Right ventricle myocardium superior (tissue), 1 donor: ENCODE data around the gene ACO1. TPM values are rescaled to one million over a fixed set of nuclear protein-coding genes. Genes with fewer than 3 reads are reported as not detected.
"Not testable (repeated sequence)": the region's sequence is repeated elsewhere in the genome, so short reads cannot be mapped to it uniquely, and the experiment has no call there.

Experiments
- ATAC-seq: fragments of 200-7000 bp; cut with Tn5 transposase; one replicate; pipeline ENCODE4 v1.9.1; 2020; ENCODE audit warnings: mild to moderate bottlenecking; ENCODE audit not compliant: poor library complexity
- DNase-seq: peaks from one replicate; pipeline ENCODE4 v3.0.0-alpha.2; 2020
- intact Hi-C: fragments of 100-400 bp; cut with DNase I; formaldehyde crosslinking; loops from one replicate; pipeline ENCODE4 v1.11.2; 2022
- long read RNA-seq: library from polyadenylated mRNA; unstranded; transcript quantifications from one replicate; pipeline ENCODE4 v2.0.0, GENCODE V29; 2021
- total RNA-seq: library from RNA; stranded (reverse); fragmentation: NEBNext Ultra II Directional; extraction: Animal tissue kit (Norgen Biotek cat#: 25700); gene quantifications from one replicate; pipeline ENCODE4 v1.2.1, GENCODE V29; 2021
- donor health status: DM: no; HTN: yes; CAD: no; lungs with severe emphysema.

ACO1 gene
- 63.0 TPM for total RNA-seq
- long read RNA-seq, full-length matches to known transcripts, result 293 of 333 reads
- long read RNA-seq, partial matches to known transcripts, result 29 of 333 reads
- long read RNA-seq, other reads (novel, unspliced or antisense), result 11 of 333 reads

- ATAC-seq, result peak; percentile 99
- DNase-seq, result peak; percentile 94
- intact Hi-C loops, result no loop called here
Observed at GRCh38 chr9:32384364-32385151, at the start of gene ACO1. TSS of gene ACO1 (plus strand) at chr9:32384643. CDS start at chr9:32405507, 20,864 bp downstream.

GRCh38 chr9:32334916-32335895 is 49.2 kb upstream of the ACO1 start:
- no peak for DNase-seq
- intact Hi-C loops, result no loop called here
- ATAC-seq, result no peak

DNA sequence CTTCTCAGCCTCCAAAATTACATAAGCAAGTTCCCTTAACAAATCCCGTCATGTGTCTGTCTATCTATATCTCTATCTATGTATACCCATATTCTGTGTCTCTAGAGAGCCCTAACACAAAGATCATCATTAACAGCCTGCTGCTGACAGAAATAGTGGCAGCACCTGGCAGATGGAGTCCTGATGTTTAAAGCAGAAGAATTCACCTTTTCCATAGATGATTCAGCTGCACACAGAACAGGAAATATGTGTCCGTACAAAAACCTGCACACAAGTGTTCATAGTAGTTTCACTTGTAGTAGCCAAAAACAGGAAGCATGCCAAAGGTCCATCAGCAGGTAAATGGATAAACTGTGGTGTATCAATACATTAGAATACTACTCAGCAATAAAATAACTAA is 45.0 kb upstream of the ACO1 start:
- no peak for ATAC-seq
- intact Hi-C loops, result no loop called here
- no peak for DNase-seq

DNA sequence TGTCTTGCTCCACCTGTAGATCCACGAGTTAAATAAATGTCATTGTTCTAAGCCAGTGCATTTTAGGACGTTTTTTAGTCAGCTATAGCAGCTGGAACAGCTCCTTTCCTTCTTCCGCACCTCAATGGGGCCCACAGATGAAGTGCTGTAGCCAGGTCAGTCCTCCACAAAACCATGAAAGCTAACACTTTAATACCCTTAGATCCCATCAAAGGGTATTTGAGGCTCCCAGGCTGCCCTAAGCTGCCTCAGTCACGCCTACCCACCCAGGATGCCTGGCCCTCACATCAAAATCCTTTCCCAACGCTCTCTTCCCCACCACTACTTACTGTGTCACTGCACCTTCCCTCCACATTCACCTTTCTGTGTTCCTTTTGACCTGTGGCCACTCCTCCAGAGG is 44.1 kb upstream of the ACO1 start:
- ATAC-seq (no peak), DNase-seq (no peak)
- intact Hi-C loops, result no loop called here

- intact Hi-C loops, result no loop called here
- no peak for DNase-seq
- ATAC-seq, result no peak
Observed at GRCh38 chr9:32344551-32345182, 39.8 kb upstream of the ACO1 start.

DNA sequence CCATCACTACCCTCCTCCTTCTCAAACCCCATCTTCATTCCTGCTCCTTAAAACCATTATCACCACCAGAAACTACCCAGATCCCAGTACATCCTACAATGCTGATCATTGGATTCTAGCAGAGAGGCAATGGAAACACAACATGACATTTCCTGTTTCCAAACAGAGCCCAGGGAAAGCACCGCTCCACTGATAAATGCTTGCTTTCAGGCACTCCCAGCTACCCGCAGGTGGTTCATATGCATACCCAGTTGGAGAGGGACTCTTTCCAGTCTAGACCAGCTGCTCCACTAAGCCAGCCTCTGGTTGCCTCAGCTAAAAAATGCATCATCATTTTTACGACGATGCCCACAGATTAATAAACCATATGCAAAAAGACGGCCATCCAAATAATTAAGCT is 39.2 kb upstream of the ACO1 start:
- DNase-seq (no peak), ATAC-seq (no peak)
- intact Hi-C loops, result no loop called here

DNA sequence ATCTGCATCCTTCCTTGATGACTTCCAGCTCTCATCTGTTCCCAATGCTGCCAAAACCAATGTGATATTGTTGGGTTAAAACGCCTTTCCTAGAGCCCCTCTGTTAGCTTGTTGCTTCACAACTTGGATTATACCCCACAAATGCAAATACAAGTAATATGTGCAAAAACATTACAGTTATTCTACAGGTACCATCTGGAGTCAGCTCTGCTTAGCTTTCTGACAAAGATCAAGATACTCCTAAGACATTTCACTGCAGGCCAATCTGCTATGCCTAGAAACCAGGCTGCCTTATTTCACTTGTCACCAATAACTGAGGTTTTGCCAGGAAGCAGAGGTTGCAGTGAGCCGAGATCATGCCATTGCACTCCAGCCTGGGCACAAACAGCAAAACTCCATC is 36.9 kb upstream of the ACO1 start:
- no peak for ATAC-seq
- no peak for DNase-seq
- intact Hi-C loops, result no loop called here

DNA sequence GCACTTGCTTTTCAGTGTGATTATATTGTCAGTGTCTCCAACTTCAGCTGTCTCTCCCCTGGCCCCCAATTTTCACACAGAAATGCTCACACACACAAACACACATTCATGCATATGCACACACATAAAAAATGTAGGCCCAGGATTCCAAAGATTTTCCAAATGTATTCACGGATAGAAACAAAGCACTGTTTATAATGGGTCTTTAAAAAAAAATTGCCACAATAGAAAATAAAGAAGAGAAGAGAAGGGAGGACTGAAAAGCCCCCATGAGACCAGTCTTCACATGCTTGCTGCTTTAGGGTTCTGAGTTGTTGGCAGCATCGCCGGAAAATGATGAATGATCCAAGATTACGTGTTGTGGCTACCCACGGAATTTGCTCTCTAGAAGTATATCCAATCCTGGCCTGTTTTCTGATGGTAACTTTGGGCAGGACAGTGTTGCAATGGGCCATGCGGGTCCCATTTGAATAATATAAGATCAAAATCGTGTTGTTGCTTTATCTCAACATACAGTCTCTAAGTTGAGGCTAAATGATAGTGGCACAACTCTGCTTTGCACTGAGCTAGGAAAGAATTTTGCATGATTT is 36.2 kb upstream of the ACO1 start:
- ATAC-seq (no peak), DNase-seq (no peak)
- intact Hi-C loops, result no loop called here

GRCh38 chr9:32349013-32349412 is 35.4 kb upstream of the ACO1 start:
- DNase-seq, result no peak
- ATAC-seq, result no peak
- intact Hi-C loops, result no loop called here

DNA sequence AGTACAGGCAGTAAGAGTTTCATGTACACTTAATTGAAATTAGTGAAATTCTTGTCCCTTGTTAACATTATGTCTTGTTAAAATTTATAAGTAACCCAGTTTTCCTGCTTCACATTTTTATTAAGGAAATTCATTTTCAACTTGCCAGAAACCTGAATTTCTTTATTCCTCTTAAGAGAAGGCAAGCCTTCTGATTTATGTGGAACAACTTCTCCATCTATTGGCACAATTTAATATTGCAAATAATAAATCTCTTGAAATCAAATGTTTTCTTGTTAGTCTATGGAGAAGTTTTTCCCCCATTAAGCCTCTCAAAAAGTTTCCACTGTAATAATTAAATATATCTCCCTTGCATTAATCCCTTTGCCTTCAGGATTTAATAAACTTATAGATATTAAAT is 33.8 kb upstream of the ACO1 start:
- intact Hi-C loops, result no loop called here
- ATAC-seq (no peak), DNase-seq (no peak)

GRCh38 chr9:32351845-32352244 is 32.6 kb upstream of the ACO1 start:
- ATAC-seq, result no peak
- intact Hi-C loops, result no loop called here
- DNase-seq, result no peak

DNA sequence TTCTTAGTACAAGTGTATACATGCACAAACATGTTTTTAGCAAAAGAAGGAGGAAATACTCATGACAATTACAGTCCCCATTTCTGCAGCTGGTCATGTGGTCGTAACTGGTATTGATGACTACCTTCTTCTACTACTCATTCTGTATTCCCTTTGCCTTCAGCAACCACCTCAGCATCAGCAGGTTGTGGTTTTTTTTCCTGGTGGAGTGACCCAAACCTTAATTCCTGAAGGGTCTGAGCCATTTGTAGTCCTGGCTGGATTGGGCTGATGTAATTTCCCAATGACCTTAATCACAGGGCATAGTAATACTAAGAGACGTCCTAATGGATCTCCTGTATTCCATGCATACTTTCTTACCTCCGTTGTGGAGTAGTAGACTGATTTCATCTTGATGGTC is 31.0 kb upstream of the ACO1 start:
- intact Hi-C loops, DNase-seq, ATAC-seq: not testable (repeated sequence)

- DNase-seq, result no peak
- ATAC-seq, result no peak
- intact Hi-C loops, result no loop called here
Observed at GRCh38 chr9:32359452-32359851, 25.0 kb upstream of the ACO1 start.

- ATAC-seq (no peak), DNase-seq (no peak)
- intact Hi-C loops, result no loop called here
Observed at GRCh38 chr9:32360983-32361673, 23.3 kb upstream of the ACO1 start.

- DNase-seq (no peak), ATAC-seq (no peak)
- intact Hi-C loops, result loop anchor here (10.0 kb wide), 1 partner anchor 604 kb away; no protein-coding TSS in a partner anchor
Observed at GRCh38 chr9:32371279-32371678, 13.2 kb upstream of the ACO1 start.

DNA sequence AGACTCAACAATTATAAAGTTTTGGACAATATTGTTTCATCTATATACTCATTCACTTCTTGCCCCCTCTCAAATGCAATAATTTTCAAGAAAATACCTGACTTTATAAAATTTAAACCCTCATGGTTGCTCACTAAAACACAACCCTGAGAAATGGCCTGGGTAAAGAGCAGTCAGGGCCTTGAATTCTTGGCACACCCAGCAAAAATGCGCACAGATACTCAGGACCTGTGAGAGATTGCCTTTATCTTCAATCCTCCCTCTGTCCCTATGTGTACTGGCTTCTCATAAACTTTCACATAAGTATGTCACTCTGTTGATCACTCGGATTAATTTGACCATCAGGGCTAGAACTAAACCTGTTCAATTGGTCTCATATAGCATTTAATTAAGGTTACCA is 12.8 kb upstream of the ACO1 start:
- DNase-seq, result no peak
- ATAC-seq, result no peak
- intact Hi-C loops, result loop anchor here (10.0 kb wide), 1 partner anchor 603 kb away; no protein-coding TSS in a partner anchor

GRCh38 chr9:32376285-32376684 is 8.2 kb upstream of the ACO1 start:
- intact Hi-C loops, result loop anchor here (5.0 to 10.0 kb wide), 2 partner anchors 56 to 599 kb away; no protein-coding TSS in a partner anchor
- DNase-seq (no peak), ATAC-seq (no peak)

DNA sequence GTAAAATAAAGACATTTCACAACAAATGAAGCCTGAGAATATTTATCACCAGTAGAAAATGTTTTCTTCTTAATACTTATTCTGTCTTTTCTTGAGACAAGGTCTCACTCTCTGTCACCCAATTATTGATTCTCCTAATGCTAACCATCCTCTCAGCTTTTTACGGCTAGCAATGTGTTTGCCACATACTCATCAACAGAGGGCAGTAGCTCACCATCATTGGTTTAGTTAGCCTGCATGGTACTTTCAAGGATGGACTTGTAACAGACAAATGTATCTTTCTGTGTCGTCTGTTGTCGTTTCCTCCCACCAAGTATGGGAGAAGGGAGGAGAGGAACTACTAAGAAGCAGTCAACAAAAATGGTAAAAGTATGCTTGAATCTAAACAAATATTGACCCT is 5.9 kb upstream of the ACO1 start:
- intact Hi-C loops, result loop anchor here (2.0 to 10.0 kb wide), 3 partner anchors 54 to 596 kb away; no protein-coding TSS in a partner anchor
- DNase-seq (no peak), ATAC-seq (peak; percentile 95)
